Common myeloid progenitor, CD34-positive (primary cell): ENCODE data around the gene POLDIP2.

Experiments used
- CTCF ChIA-PET: fragments of 350-600 bp; sonication (Branson Sonifier 250); formaldehyde crosslinking; loops from one replicate; lab custom pipeline; 2021; ENCODE audit warnings: antibody characterized with exemption; lab: Charles Lee
- POLR2A ChIA-PET: fragments of 350-600 bp; sonication (Branson Sonifier 250); formaldehyde crosslinking; loops from one replicate; lab custom pipeline; 2021; ENCODE audit warnings: antibody characterized with exemption; lab: Charles Lee
- DNase-seq, 3 donors: peaks; one replicate each; pipeline versions ENCODE4 v3.0.0 to v3.0.0-alpha.2; 2013
- H3K27ac ChIP-seq, 2 experiments: 1 replicate in 1 of 2; 2 replicates in 1 of 2; pipeline ENCODE4 v1.7.0; 2013; ENCODE audit warnings: inconsistent platforms in 2 of 2, low read length in 2 of 2, mild to moderate bottlenecking in 2 of 2, low read depth in 1 of 2, moderate library complexity in 1 of 2; ENCODE audit not compliant: severe bottlenecking in 2 of 2, insufficient read depth in 1 of 2, poor library complexity in 1 of 2
- H3K27me3 ChIP-seq, 5 experiments: replicated peaks in 2 of 5; 1 replicate in 3 of 5; 2 replicates in 2 of 5; pipeline versions ENCODE4 v1.6.1 to v1.7.0; 2013; ENCODE audit warnings: low read length in 4 of 5, mild to moderate bottlenecking in 2 of 5, moderate library complexity in 2 of 5, inconsistent platforms in 1 of 5; ENCODE audit not compliant: insufficient read depth in 5 of 5, control insufficient read depth in 4 of 5
- H3K36me3 ChIP-seq, 4 experiments: 1 replicate in 2 of 4; 2 replicates in 2 of 4; pipeline versions ENCODE4 v1.6.1 to v1.7.0; 2013; ENCODE audit warnings: low read length in 3 of 4, control low read depth in 1 of 4, mild to moderate bottlenecking in 1 of 4; ENCODE audit not compliant: control insufficient read depth in 4 of 4, insufficient read depth in 4 of 4
- H3K4me1 ChIP-seq, 4 experiments: 1 replicate in 3 of 4; 2 replicates in 1 of 4; pipeline versions ENCODE4 v1.6.1 to v1.7.1; 2013; ENCODE audit warnings: low read length in 3 of 4, mild to moderate bottlenecking in 3 of 4, control low read depth in 1 of 4, inconsistent platforms in 1 of 4, moderate library complexity in 1 of 4; ENCODE audit not compliant: control insufficient read depth in 4 of 4, insufficient read depth in 4 of 4; ENCODE audit errors: control extremely low read depth in 1 of 4
- H3K4me3 ChIP-seq, 7 experiments: 1 replicate in 4 of 7; 2 replicates in 3 of 7; pipeline versions ENCODE4 v1.5.1 to v1.7.0; 2013; ENCODE audit warnings: mild to moderate bottlenecking in 7 of 7, low read length in 6 of 7, moderate library complexity in 6 of 7, inconsistent platforms in 2 of 7, low read depth in 2 of 7, control low read depth in 1 of 7; ENCODE audit not compliant: insufficient read depth in 4 of 7, control insufficient read depth in 1 of 7; ENCODE audit errors: extremely low read depth in 1 of 7
- H3K9me3 ChIP-seq, 5 experiments: 1 replicate in 4 of 5; 2 replicates in 1 of 5; pipeline versions ENCODE4 v1.6.1 to v1.7.1; 2013; ENCODE audit warnings: low read length in 4 of 5, mild to moderate bottlenecking in 2 of 5, inconsistent platforms in 1 of 5, low read depth in 1 of 5, moderate library complexity in 1 of 5; ENCODE audit not compliant: control insufficient read depth in 4 of 5, insufficient read depth in 2 of 5; ENCODE audit errors: control extremely low read depth in 1 of 5
- WGBS: methylation state at CpG from one replicate; pipeline ENCODE4 v1.1.5; 2013; ENCODE audit not compliant: insufficient coverage; 5-methylcytosine and 5-hydroxymethylcytosine counted together

POLDIP2 gene

DNA sequence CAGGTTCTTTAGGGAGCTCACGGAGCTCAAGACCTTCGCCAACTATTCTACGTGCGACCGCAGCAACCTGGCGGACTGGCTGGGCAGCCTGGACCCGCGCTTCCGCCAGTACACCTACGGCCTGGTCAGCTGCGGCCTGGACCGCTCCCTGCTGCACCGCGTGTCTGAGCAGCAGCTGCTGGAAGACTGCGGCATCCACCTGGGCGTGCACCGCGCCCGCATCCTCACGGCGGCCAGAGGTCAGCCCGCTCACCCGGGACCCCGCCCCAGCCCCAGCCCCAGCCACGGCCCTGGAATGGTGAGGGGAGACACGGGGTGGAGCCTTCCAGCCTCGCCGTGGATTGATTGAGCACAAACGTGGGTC lies 27.7 kb upstream of the POLDIP2 start:
- DNase-seq = no peak
- peaks cover 0 to 34% (median 20%) of the 10 kb centered on the region in 4 experiments for H3K4me1 ChIP-seq
- peaks cover 0 to 29% (median 0%) of the 10 kb centered on the region in 5 experiments for H3K27me3 ChIP-seq
- peak overlapping the region; percentile 41 to 88 (median 76) for H3K4me3 ChIP-seq
- no peaks in the 10 kb centered on the region for H3K9me3 ChIP-seq
- H3K36me3 ChIP-seq = peaks cover 0 to 16% (median 4%) of the 10 kb centered on the region in 4 experiments
- CTCF ChIA-PET = interaction anchor here (1.6 to 2.3 kb wide), 2 partner anchors 10 to 31 kb away, joined by 3 to 9 read pairs; no protein-coding TSS in a partner anchor
- POLR2A ChIA-PET = interaction anchor here (0.6 kb wide), 1 partner anchor 491 kb away, joined by 4 read pairs; no protein-coding TSS in a partner anchor
- H3K27ac ChIP-seq = peak overlapping the region in 1 of 2 experiments; percentile 5
- WGBS = 1% methylated on average over 24 of the region's 29 CpGs

DNA sequence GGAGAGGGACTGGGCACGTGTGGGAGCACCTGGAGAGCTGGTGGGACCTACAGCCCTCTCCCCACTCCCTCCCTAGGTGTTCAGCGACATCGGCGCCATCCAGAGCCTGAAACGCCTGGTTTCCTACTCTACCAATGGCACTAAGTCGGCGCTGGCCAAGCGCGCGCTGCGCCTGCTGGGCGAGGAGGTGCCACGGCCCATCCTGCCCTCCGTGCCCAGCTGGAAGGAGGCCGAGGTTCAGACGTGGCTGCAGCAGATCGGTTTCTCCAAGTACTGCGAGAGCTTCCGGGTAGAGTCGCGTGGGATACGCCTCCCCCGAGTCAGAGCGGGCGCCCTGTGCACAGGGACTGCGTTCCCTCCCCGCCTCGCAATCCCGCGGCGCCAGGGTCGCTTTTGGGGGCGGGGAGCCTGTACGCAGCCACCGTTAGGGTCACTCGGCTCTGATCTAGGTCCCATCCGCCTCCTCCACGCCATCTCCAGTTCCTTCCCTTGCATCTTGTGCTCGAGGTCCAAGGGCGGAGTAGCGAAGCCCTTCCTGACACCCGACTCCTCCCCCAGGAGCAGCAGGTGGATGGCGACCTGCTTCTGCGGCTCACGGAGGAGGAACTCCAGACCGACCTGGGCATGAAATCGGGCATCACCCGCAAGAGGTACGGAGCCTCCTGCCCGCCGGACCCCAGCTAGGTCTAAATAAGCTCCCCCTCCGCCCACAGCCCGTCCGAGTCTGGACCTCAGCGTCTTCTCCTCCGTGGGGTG lies 27.1 kb upstream of the POLDIP2 start:
- peaks cover 0 to 12% (median 4%) of the 10 kb centered on the region in 4 experiments for H3K36me3 ChIP-seq
- H3K4me3 ChIP-seq = peak overlapping the region; percentile 41 to 88 (median 76)
- H3K27ac ChIP-seq = peak overlapping the region in 1 of 2 experiments; percentile 5
- ChIA-PET POLR2A (interaction anchor here (0.6 kb wide), 1 partner anchor 490 kb away, joined by 4 read pairs; no protein-coding TSS in a partner anchor), CTCF (interaction anchor here (1.6 to 2.3 kb wide), 2 partner anchors 9 to 32 kb away, joined by 3 to 9 read pairs; no protein-coding TSS in a partner anchor)
- DNase-seq = peak in 2 of 3 donors; percentile 72 to 83
- H3K4me1 ChIP-seq = peaks cover 0 to 34% (median 20%) of the 10 kb centered on the region in 4 experiments
- H3K27me3 ChIP-seq = peaks cover 0 to 29% (median 0%) of the 10 kb centered on the region in 5 experiments
- no peaks in the 10 kb centered on the region for H3K9me3 ChIP-seq
- WGBS = 0% methylated on average over 35 of the region's 56 CpGs

DNA sequence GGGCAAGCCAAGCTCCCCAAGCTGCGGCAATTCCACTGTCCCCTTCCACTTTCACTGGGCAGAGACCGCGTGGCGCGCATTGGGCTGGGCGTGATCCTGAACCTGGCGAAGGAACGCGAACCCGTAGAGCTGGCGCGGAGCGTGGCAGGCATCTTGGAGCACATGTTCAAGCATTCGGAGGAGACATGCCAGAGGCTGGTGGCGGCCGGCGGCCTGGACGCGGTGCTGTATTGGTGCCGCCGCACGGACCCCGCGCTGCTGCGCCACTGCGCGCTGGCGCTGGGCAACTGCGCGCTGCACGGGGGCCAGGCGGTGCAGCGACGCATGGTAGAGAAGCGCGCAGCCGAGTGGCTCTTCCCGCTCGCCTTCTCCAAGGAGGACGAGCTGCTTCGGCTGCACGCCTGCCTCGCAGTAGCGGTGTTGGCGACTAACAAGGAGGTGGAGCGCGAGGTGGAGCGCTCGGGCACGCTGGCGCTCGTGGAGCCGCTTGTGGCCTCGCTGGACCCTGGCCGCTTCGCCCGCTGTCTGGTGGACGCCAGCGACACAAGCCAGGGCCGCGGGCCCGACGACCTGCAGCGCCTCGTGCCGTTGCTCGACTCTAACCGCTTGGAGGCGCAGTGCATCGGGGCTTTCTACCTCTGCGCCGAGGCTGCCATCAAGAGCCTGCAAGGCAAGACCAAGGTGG lies 24.0 kb upstream of the POLDIP2 start:
- peak in 2 of 3 donors; percentile 48 to 53 for DNase-seq
- Histone ChIP-seq H3K27me3 (peaks cover 0 to 33% (median 0%) of the 10 kb centered on the region in 5 experiments), H3K9me3 (no peaks in the 10 kb centered on the region), H3K36me3 (peaks cover 0 to 2% (median 0%) of the 10 kb centered on the region in 4 experiments), H3K4me1 (peaks cover 0 to 34% (median 20%) of the 10 kb centered on the region in 4 experiments), H3K4me3 (peak overlapping the region in 2 of 7 experiments; percentile 40 to 61), H3K27ac (no peak overlapping the region)
- ChIA-PET CTCF (interaction anchor here (0.8 to 1.2 kb wide), 2 partner anchors 20 to 129 kb away, joined by 3 read pairs; no protein-coding TSS in a partner anchor), POLR2A (no interaction called here)
- WGBS = 29% methylated on average over 71 of the region's 72 CpGs

DNA sequence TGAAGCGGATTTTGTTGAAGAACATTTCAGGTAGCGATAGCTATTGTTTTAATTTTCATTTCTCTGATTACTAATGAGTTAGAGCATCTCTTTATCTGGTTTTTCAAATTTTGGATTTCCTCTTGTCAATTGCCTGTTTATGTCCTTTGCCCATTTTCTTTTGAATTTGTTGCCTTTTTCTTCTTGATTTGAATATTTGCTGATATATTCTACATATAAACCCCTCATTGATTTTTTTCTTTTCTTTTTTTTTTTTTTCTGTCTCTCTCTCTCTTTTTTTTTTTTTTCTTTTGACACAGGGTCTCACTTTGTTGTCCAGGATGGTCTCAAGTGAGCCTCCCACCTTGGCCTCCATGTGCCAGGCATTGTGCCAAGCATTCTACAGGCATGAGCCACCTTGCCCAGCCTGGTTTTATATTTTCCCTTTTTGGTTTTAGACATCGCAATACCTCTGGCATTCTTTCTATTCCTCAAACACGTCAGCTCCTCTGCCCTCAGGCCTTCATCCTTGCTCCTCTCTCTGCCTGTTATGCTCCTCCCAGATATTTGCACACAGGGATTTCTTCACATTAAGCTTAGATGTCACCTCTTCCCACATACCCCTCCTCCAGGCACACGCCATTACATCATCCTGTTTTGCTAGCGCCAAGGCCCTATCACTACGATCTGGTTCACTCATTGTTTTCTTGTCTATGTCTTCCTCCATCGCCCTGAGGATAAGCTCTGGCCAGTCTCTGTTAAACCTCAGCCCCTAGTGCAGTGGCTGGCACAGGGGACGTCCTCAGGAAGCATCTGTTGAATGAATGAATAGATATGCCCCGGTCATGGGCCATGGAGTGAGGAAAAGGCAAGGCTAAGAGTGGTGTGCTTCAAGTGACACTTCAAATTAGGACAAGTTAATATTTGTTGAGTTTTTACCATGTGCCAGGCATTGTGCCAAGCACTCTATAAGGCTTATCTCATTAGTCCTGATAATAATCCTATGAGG lies 22.8 kb upstream of the POLDIP2 start:
- WGBS = 40% methylated on average over 6 of the region's 10 CpGs
- H3K27ac ChIP-seq = no peak overlapping the region
- ChIA-PET CTCF (interaction anchor here (1.2 kb wide), 1 partner anchor 22 kb away, joined by 3 read pairs; a partner anchor contains a TSS), POLR2A (no interaction called here)
- H3K9me3 ChIP-seq = no peaks in the 10 kb centered on the region
- peaks cover 0 to 31% (median 0%) of the 10 kb centered on the region in 5 experiments for H3K27me3 ChIP-seq
- H3K36me3 ChIP-seq = peaks cover 0 to 2% (median 0%) of the 10 kb centered on the region in 4 experiments
- H3K4me3 ChIP-seq = no peak overlapping the region
- peak; percentile 37 to 82 (median 71) for DNase-seq
- H3K4me1 ChIP-seq = peaks cover 0 to 30% (median 17%) of the 10 kb centered on the region in 4 experiments

DNA sequence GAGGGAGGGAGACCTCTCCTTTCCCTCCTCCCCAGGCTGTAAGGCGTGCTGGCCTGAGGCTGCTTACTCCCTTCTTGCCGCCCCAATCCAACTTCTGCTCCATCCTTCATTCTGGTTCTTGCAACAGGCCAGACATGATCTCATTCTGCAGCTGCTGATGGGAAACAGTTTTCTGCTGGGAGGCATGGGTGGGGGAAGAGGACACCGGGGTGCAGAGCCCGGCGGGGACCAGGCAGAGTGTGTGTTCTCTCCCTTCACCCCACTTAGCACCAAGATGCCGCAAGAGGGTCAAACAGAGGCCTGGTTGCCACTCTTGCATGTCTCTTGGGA lies 15.6 kb upstream of the POLDIP2 start:
- POLR2A ChIA-PET = no interaction called here
- H3K9me3 ChIP-seq = no peaks in the 10 kb centered on the region
- H3K27ac ChIP-seq = no peak overlapping the region
- CTCF ChIA-PET = no interaction called here
- H3K36me3 ChIP-seq = peaks cover 0 to 2% (median 0%) of the 10 kb centered on the region in 4 experiments
- WGBS = 89% methylated on average over 4 of the region's 6 CpGs
- peaks cover 0 to 14% (median 0%) of the 10 kb centered on the region in 5 experiments for H3K27me3 ChIP-seq
- peak overlapping the region in 1 of 7 experiments; percentile 83 for H3K4me3 ChIP-seq
- DNase-seq = no peak
- peaks cover 0 to 22% (median 12%) of the 10 kb centered on the region in 4 experiments for H3K4me1 ChIP-seq

DNA sequence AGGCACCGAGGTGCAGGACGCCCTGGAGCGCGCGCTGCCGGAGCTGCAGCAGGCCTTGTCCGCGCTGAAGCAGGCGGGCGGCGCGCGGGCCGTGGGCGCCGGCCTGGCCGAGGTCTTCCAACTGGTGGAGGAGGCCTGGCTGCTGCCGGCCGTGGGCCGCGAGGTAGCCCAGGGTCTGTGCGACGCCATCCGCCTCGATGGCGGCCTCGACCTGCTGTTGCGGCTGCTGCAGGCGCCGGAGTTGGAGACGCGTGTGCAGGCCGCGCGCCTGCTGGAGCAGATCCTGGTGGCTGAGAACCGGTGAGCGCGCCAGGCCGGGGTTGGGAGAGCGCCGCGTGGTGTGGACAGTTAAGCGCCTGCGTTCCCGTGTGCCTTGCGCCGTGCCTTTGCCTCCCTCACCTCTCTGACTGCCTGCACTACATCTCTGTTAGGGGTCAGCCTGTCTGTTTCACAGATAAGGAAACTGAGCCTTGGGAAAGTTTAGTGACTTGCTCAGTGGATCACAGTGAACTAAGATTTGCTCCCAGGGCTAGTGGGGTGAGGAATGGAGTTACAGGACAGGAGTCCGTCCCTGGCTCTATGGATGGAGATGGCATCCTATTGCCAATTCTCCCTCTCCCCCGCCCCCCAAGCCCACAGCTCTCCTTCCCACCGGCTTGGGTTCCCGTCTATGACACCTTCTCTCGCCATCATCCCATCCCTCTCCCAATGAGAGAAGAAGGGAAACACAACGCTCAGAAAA lies 15.0 kb upstream of the POLDIP2 start:
- H3K4me3 ChIP-seq = peak overlapping the region; percentile 25 to 83 (median 61)
- POLR2A ChIA-PET = interaction anchor here (1.0 kb wide), 1 partner anchor 15 kb away, joined by 3 read pairs; the partner anchor contains the start of gene POLDIP2
- CTCF ChIA-PET = no interaction called here

More for the DNA sequence above, 15.0 kb upstream of the POLDIP2 start:
- Histone ChIP-seq H3K27ac (no peak overlapping the region), H3K36me3 (no peaks in the 10 kb centered on the region), H3K27me3 (peaks cover 0 to 14% (median 0%) of the 10 kb centered on the region in 5 experiments), H3K9me3 (no peaks in the 10 kb centered on the region), H3K4me1 (peaks cover 0 to 22% (median 12%) of the 10 kb centered on the region in 4 experiments)
- DNase-seq = peak in 2 of 3 donors; percentile 27 to 46
- WGBS = 2% methylated on average over 45 of the region's 53 CpGs
